T follicular helper cell (primary cell): Measurements from ENCODE around the gene SP3.

Source experiments
- DNase-seq: peaks from one replicate; pipeline ENCODE4 v3.0.0-alpha.2; 2020; ENCODE audit warnings: low read depth
- total RNA-seq, 2 experiments: gene quantifications; one replicate each; lab custom pipeline; 2026; lab: John Stamatoyannopoulos, UW

The SP3 gene
- total RNA-seq = 209 to 305 reads per million in 2 experiments

GRCh38 chr2:173965372-173966025, at the start of gene SP3:
SP3 (minus strand) TSS chr2:173965373; CDS start chr2:173965171, 202 bp downstream.
- DNase-seq = peak; percentile 95

GRCh38 chr2:174014699-174015070, 49.5 kb upstream of the SP3 start:
- DNase-seq = no peak

- DNase-seq = no peak
Measured at GRCh38 chr2:174014011-174014698, 49.0 kb upstream of the SP3 start.

- DNase-seq = no peak
Measured at GRCh38 chr2:174013315-174013751, 48.2 kb upstream of the SP3 start.

- DNase-seq = no peak
Measured at GRCh38 chr2:174012347-174013314, 47.5 kb upstream of the SP3 start.

GRCh38 chr2:174011796-174012195, 46.6 kb upstream of the SP3 start:
- no peak for DNase-seq

- no peak for DNase-seq
Measured at GRCh38 chr2:174011173-174011572, 46.0 kb upstream of the SP3 start.

GRCh38 chr2:174009488-174010223, 44.5 kb upstream of the SP3 start:
- DNase-seq = no peak

- DNase-seq = no peak
Measured at GRCh38 chr2:174008720-174009119, 43.5 kb upstream of the SP3 start.

GRCh38 chr2:174007010-174007409, 41.8 kb upstream of the SP3 start:
- no peak for DNase-seq

- DNase-seq = no peak
Measured at GRCh38 chr2:174005801-174006419, 40.7 kb upstream of the SP3 start.

GRCh38 chr2:174004905-174005605, 39.9 kb upstream of the SP3 start:
- no peak for DNase-seq

GRCh38 chr2:174003720-174004695, 38.8 kb upstream of the SP3 start:
- DNase-seq = no peak

GRCh38 chr2:174002679-174003078, 37.5 kb upstream of the SP3 start:
- no peak for DNase-seq

GRCh38 chr2:174001107-174001506, 35.9 kb upstream of the SP3 start:
- DNase-seq = no peak

GRCh38 chr2:173999724-174000123, 34.6 kb upstream of the SP3 start:
- DNase-seq = no peak

GRCh38 chr2:173999272-173999671, 34.1 kb upstream of the SP3 start:
- no peak for DNase-seq

GRCh38 chr2:173998386-173998785, 33.2 kb upstream of the SP3 start:
- DNase-seq = no peak

- DNase-seq = no peak
Measured at GRCh38 chr2:173997753-173998152, 32.6 kb upstream of the SP3 start.
